Myocyte (in vitro differentiated cells): ENCODE measurements around the gene CDH13. TPM values are rescaled to one million over a fixed set of nuclear protein-coding genes. Genes with fewer than 3 reads are reported as not detected.

ENCODE experiments used
- DNase-seq: peaks from one replicate; pipeline ENCODE4 v3.0.0-alpha.2; 2012; ENCODE audit warnings: low read depth
- total RNA-seq: library from RNA; depleted of rRNA; stranded (reverse); fragments of >200 nt; gene quantifications from 2 replicates; pipeline ENCODE4 v1.2.3, GENCODE V29; 2014

Gene CDH13
- total RNA-seq, 1 donor from 2014 or later: 160 TPM

DNA sequence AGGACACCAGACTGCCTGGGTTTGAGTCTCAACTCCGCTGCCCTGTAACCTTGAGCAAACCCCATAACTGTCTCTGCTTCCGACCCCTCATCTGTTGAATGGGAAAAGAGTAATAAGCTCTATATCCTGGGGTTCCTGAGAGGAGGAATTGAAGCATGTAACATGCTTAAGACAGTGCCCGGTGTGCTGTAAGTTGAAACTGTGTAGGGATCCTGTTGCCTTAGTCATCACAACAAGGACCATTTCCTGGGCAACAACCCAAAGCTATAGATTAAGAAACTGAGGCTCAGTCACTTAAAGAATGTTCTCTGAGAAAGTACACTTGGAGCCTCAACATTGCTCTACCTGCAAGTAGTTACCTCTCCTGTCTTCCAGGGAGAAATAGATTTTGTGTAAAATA is 23.0 kb downstream of the CDH13 start:
- no peak for DNase-seq

DNA sequence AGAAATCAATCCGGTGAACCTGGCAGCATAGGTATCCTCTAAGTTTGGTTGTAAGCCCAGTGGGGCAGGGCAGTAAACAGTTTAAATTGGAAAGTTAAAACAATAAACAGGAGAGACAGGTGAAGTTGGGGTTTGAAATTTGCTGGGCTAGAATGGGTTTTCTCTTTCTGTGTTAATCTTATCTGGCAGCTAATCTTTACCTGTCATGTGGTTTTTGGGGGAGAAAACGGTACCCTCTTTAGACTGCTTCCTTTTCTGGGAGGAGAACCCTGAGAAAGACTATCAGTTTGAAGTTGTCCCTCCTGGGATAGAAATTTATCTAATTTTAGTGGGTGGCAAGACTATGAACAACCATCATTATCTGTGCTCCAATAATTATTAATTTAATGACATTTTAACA is 24.0 kb downstream of the CDH13 start:
- DNase-seq: no peak

DNA sequence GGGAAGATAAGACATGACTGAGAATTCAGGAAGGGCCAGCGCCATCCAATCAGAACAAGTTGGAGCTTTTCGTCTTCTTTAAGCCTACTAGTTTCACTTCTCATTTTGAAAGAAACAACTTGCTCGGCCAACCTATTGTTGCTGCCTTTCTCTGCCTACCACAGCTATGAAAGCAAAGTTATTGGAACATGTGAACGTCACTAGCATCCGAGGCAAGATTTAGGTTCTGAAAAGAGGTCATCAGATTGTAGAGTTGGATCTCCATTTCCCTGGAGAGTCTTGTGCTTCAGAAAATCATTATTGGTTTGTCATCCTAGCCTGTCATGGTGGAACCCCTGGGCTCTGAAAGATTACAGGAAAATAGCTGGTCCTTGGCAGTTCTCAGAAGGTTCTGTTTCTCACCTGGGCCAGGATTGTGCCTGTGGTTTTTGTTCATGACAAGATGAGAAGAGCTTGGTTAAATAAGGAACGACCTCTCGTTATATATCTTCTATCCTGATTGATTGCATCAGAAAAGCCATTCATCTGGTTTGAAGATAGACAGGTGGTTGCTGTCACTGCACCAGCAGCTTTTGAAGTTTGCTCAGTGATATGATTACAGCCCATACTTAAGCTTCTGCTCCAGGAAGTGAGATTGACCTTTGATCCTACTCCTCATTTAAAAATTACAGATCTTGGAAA is 25.3 kb downstream of the CDH13 start:
- DNase-seq: no peak

DNA sequence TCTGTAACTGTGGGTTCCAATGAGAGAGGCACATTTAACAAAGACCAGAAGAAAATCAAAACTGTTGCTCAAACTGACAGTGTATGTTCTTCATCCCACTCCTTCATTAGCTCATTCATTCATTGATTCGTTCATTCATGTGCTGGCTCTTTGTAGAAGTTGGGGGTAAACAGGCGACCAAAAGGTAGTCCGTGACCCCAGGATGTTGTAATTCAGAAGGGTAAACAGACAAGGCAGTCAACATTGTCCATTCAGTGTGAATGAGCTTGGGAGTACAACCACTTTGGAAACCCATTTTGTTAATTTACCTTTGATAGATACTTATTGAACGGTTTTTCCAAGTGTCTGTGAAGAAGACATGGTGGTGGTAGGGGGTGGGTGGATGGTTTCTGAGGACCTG is 26.1 kb downstream of the CDH13 start:
- no peak for DNase-seq

DNA sequence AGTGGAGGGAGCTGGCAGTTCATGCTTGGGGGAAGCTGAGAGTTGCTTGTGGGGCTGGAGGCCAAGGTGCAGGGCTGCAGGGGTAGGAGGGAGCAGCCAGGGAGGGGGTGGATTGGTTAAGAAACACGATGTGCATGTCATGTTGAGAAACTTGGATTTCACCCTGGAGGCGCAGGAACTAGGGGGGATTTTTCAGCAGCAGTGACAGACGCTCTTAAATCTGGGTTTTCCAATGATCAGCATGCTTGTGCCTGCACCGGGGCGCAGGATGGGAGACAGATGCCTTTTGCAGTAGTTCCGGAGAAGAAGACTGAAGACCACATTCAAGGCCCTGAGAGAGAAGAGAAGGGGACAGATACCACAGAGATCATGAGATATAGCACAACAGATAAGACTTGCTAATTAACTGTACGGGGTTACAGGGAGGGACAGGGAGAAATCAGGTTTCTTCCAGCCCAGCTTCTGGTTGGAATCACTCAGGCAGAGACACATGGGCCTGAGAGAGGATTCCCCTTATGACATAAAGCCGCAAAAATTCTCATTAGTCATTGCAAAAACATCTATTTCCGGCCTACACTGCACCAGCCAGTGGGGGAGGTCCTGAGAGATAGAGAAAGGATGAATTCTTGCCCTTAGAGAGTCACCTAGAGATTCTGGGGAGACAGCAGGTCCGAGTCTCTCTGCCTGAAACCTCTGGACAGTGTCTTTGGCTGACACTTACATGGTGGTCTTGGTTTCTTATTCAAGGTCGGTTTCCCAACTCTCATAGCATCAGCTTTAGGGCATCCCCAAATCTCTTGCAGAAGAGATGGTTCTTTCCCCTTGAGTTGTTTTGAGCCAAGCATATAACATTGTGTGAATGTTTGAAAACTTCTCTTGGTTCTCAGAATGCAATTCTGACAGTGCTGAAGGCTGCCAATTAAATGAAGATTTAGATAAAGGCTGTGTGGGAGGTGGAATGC is 27.1 kb downstream of the CDH13 start:
- peak; percentile 85 for DNase-seq

DNA sequence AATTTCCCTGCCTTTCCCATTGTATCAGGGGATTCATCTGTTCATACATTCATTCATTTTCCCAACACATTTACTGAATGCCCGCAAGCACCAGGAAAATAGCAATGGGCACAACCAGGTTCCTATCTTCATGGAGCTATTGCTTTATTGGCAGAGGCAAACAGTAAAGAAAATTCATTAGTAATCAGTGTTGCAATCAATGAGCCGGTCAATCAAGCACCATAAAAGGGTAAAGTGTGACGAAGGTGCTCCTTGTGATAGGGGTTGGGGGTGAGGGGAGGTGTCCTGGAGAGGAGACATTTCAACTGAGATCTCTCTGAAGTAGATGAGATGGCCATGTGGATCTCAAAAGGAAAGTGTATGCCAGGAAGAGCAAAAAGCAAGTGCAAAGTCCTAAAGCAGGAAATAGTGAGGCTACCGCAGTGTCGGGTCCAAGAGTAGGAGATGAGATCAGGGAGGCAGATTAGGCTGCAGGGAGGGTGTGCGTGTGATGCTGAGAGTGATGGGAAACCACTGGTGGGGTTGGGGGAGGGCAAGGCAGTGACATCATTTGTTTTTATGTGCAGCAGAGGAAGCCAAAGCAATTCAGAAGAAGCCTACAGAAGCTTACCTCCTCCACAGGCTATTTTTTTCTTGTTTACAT is 28.4 kb downstream of the CDH13 start:
- DNase-seq: peak; percentile 89

DNA sequence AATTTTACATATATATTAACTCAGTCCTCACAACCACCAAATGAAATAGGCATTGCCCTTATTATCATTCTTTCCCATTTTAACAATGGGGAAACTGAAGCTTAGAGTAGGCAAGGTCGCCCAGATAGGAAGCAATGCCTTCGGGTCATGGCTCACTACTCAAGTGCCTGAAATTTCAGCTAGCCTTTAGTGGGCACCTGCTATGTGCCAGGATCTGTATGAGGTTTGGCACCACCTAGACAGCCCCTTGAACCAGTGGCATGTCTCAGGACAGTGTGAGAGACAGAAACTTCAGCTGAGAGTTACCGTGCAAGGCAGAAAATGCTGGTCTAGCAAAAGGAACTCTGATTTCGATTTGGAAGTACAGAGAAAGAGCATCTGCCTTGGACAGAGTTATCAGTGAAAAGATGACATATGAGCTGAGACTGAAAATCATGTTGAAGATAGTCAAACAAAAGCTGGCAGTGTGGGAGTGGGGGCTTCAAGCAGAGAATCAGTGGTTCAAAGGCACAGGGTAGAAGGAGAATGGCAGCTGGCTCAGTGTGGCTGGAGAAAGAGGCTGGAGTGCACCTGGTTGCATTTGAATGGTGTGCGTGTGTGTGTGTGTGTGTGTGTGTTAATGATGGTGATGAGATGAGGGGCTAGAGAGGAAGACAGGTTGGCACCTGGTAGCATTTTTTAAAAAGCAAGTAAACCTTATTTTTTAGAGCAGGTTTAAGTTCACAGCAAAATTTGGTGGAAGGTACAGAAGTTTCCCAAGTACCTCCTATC is 29.1 kb downstream of the CDH13 start:
- DNase-seq: peak; percentile 47

DNA sequence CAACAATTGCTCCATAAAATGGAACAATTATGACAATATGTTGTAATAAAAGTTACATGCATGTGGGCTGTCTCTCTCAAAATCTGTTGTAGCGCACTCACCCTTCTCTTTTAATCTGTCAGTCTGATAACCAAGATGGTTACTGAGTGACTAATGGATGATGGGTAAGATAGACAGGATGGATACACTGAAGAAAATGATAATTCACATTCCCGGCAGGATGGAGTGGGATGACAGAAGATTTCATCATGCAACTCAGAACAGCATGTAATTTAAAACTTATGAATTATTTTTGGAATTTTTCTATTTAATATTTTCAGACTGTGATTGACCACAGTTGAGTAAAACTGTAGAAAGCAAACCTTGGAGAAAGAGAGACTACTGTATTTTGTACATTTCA is 30.5 kb downstream of the CDH13 start:
- peak; percentile 59 for DNase-seq

DNA sequence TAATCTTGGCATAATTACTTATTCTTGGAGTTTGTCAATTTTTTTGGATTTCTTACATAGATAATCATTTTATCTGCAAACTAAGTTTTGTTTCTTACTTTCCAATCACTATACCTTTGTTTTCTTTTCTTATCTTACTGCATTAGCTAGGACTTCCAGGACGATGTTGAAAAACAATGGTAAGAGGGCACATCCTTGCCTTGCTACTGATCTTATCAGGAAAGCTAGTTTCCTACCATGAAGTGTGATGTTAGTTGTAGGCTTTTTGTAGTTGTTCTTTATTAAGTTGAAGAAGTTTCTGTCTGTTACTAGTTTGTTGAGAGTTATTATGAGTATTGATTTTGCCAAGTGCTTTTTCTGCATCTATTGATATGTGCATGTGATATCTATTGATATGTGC is 31.0 kb downstream of the CDH13 start:
- DNase-seq: no peak

DNA sequence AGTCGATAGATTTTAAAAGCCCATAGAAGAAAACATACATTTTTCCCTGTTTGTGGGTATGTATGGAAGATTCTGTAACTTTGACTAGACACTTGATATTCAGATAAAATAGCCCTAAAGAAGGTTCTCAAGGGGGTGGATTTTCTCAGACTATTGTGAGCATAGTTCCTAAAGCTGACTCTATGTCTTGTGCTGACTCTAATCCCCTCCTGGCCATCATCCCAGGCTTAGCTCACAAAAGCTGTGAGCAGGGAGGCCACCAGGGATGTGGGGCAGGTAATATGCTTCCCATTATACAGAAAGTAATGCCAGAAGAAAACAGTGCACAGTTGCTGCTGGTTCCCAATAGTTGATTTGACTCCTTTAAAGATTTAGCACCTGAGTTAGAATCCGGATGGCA is 32.0 kb downstream of the CDH13 start:
- DNase-seq: peak; percentile 49

DNA sequence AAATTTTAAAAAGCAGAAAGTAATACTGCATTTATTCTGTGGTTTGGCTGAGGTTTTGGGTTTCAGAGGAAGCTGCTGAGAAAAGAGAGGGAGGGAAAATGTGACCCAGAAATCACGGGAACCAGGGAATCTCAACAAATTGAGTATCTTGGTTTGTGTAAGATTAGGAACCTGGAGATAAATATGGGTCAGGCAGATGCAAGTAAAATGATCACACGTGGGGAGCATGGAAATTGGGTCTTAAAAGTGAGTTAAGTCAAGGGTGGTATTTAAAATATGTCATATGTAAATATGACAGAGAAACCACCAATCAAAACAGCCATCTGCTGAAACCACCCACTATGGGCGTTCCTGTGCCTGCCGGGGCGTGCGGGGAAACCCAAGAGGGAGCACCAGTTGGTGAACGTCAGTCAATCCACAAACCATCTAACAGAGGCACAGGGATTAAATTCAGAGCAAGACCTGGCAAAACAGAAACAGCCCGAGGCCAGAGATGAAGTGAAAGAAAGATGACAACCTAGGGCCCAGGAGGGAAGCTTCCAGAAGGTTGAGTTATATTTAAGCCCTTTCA is 33.4 kb downstream of the CDH13 start:
- peak; percentile 98 for DNase-seq

DNA sequence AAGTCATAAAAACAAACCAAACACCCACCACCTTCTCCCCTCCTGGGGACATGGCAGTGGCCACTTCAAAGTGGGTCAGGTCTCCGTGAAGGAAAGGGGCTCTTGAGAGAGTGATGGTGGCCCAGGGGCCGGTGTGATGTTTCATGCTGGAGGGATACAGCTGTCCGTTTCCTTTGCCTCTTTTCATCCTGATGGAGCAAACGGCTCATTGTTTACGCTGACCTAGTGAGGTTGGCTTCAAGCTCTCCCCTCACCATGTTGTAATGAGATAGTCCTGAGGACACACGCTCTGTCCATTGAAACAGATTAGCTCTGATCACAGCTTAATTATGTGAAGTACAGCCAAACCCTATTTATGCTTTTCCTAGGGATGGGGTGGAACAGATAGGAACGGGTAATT is 34.2 kb downstream of the CDH13 start:
- DNase-seq: peak; percentile 72

DNA sequence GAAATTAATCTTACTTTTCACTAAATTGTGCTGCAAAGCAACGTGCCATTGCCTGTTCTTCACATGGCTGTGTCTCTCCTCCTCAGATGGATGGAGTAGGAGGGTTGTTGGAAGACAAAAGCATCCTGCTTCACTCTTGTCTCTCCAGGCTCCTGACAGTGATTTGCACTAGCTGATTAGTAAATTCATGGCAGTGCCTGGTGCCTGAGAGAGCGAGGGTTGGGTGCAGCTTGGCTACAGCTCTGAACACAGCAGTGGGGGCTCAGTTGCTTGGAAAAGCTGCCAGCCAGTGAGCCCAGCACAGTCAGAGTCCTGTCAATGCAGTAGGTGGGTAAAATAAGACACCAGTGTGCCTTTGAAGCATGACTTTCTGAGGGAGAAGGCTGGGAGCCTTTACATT is 37.4 kb downstream of the CDH13 start:
- no peak for DNase-seq

DNA sequence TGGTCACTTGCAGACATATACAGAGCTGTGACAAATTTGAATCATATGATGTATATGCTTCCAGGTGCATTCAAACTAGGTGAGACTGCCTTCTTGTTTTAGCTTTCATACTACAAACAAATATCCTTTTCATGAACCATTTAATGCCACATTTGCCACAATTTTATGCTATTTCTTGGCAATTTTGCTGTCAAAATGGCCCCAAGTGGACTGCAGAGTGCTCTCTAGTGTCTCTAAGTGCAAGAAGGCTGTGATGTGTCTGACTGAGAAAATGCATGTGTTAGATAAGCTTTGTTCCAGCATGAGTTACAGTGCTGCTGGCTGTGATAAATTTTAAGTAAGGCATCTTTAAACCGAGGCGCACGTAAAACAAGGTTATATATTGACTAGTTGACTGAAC is 38.3 kb downstream of the CDH13 start:
- no peak for DNase-seq

DNA sequence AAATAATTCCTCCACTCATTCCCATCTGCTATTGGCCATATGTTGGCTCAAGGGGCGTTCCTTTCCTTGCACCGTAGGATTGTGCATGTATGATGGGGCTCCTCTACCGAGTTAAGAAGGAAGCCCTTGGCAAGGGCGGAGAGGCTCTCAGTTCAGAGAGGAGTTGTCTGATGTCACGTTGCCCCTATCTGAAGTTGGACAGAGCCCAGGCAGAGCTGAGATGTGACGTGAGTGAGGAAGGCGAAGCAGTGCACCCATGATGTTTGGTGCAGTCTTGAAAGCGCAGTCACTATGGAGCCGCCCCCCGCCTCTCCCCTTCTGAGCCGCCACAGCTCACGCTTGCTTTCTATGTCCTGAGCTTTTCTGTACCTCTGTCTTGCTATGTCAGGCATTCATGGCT is 40.7 kb downstream of the CDH13 start:
- DNase-seq: no peak

DNA sequence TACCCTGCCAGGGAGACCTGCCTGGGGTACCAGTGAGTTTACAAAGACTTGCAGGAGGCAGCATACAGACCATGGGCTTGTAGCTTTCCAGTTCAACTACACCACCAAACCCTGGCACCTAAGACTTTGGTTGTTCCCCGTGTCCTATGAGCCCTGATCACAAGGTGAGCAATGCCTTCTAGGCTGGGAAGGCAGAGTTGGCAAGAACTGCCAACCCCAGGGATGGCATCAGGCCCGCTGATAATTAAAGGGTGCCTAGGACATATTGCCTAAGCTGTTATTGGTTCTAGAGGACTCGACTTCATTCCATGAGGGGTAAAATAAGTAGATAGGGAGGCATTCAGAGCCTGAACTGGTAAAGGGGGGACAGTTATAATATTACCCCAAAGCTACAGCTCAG is 41.3 kb downstream of the CDH13 start:
- no peak for DNase-seq

DNA sequence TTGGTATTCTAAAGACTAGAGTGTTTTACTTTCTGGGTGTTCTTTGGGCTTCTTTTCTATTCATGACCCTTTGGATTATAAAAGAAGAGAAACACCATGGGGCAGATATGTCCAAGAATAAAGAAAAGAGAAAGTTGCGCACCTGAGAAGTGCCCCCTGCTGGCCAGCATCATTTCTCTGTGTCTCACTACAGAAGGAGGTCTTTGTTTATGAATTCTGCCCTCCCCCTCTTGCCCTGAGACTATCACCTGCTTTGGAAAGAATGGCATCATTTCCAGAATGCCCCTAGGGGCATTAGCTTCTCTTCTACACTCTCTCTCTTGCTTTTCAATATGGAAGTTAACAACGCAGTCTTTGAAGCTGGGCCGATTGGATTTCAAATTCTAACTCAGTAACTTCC is 45.0 kb downstream of the CDH13 start:
- no peak for DNase-seq

DNA sequence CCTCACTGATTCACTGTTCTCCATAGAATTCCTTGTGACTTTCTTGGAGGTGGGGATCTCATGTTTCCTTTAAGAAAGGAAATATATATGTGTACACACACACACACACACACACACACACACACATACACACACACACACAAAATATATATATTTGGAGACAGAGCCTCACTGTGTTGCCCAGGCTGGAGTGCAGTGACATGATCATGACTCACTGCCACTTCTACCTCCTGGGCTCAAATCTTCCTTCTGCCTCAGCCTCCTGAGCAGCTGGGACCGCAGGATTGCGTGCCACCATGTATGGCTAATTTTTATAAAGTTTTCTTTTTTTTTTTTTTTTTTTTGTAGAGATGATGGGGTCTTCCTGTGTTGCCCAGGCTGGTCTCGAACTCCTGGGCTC is 45.9 kb downstream of the CDH13 start:
- DNase-seq: no peak

DNA sequence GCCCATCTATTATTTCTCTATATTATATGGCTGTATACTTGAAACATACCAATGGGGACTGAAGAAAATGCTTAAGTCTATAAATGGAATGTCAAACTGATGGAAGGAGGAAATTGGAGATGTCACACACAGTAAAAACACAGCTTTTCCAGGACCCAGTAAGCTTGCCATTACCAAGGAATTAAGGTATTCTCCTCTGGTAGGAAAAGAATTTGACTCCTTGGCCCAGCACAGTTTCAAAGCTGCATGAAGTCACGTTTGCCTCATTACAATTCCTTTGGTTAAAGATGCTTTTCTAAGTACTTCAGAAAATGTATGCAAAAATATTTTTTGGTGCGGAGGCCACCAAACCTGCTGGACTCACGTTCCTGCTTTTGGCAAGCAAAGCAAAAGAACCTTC is 48.5 kb downstream of the CDH13 start:
- DNase-seq: no peak

DNA sequence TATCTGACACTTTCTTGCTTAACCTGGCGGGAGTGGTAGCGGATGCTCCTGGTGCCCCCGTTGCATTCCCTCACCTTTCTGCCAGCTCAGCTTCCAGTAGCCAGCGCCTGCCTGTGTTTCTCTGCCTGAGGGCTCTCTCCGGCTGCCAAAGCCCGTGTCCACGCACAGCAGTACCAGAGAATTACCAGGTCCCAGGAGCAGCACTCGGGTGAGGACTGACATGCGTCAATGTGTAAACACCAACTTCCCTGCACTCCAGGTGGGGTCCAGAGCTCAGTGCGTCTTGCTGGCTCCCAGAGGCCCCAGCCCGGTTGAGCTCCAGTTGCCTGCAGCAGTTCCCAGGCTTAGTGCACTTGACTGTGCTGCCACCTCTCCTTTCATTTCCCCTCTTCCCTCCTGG is 54.8 kb downstream of the CDH13 start:
- no peak for DNase-seq

DNA sequence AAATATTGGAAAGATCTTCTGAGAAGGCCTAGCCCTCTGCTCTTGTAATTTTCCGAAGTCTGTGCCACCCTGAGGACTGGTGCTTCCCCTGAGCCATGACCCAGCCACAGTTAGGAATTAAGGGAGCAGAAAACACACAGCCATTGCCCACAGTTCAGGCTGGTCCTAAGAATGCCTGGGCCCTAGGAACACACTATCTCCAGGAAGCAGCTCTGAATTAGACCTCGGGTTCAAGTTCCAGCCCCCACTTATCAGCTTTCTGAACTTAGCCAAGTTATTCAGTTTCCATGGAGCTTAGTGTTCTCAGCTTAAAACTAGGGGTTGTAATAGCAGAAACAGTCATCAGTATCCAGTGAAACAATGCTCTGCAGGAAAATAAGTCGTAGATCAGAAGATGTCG is 56.0 kb downstream of the CDH13 start:
- no peak for DNase-seq
